Hepatocyte (in vitro differentiated cells): ENCODE measurements around the gene SCFD2. TPM values are rescaled to one million over a fixed set of nuclear protein-coding genes. Genes with fewer than 3 reads are reported as not detected.

Experiments
- DNase-seq: peaks from one replicate; pipeline ENCODE4 v3.0.0-alpha.2; 2016; ENCODE audit warnings: low spot score
- H2AFZ ChIP-seq: fragments of 200-600 bp; sonication (generic); 2 replicates; pipeline ENCODE4 v1.6.0; 2016; ENCODE audit warnings: antibody characterized with exemption, mild to moderate bottlenecking
- H3K27ac ChIP-seq: fragments of 200-600 bp; sonication (generic); 2 replicates; pipeline ENCODE4 v1.5.1; 2016; ENCODE audit warnings: mild to moderate bottlenecking
- H3K27me3 ChIP-seq: fragments of 200-600 bp; sonication (generic); 2 replicates; pipeline ENCODE4 v1.6.1; 2016
- H3K36me3 ChIP-seq: fragments of 200-600 bp; sonication (generic); replicated peaks from 2 replicates; pipeline ENCODE4 v1.5.1; 2016; ENCODE audit warnings: low read depth; ENCODE audit not compliant: insufficient read depth
- H3K4me1 ChIP-seq: fragments of 200-600 bp; sonication (generic); 2 replicates; pipeline ENCODE4 v1.5.1; 2016; ENCODE audit warnings: mild to moderate bottlenecking, moderate library complexity; ENCODE audit not compliant: insufficient read depth
- H3K4me2 ChIP-seq: fragments of 200-600 bp; sonication (generic); 2 replicates; pipeline ENCODE4 v1.6.0; 2016
- H3K4me3 ChIP-seq: fragments of 200-600 bp; sonication (generic); 2 replicates; pipeline ENCODE4 v1.5.1; 2016; ENCODE audit warnings: mild to moderate bottlenecking
- H3K79me2 ChIP-seq: fragments of 200-600 bp; sonication (generic); 2 replicates; pipeline ENCODE4 v1.6.0; 2017; ENCODE audit warnings: mild to moderate bottlenecking
- H3K9me2 ChIP-seq: fragments of 200-600 bp; sonication (generic); replicated peaks from 2 replicates; pipeline ENCODE4 v1.6.0; 2017; ENCODE audit warnings: mild to moderate bottlenecking; ENCODE audit not compliant: insufficient read depth
- H3K9me3 ChIP-seq: fragments of 200-600 bp; sonication (generic); 2 replicates; pipeline ENCODE4 v1.5.1; 2016; ENCODE audit warnings: low read depth, mild to moderate bottlenecking
- H4K20me1 ChIP-seq: fragments of 200-600 bp; sonication (generic); 2 replicates; pipeline ENCODE4 v1.6.0; 2016; ENCODE audit warnings: mild to moderate bottlenecking; ENCODE audit not compliant: insufficient read depth, poor library complexity, severe bottlenecking
- EZH2 ChIP-seq: fragments of 200-600 bp; sonication (generic); IDR thresholded peaks from 2 replicates; pipeline ENCODE4 v1.6.1; 2016; ENCODE audit warnings: antibody characterized with exemption, mild to moderate bottlenecking, borderline replicate concordance
- EZH2phosphoT487 ChIP-seq: fragments of 200-600 bp; sonication (generic); IDR thresholded peaks from one replicate; pipeline ENCODE4 v1.6.1; 2018; ENCODE audit warnings: antibody characterized with exemption, mild to moderate bottlenecking, low read depth, moderate library complexity; ENCODE audit not compliant: unreplicated experiment, severe bottlenecking
- WGBS: methylation state at CpG from one replicate; pipeline ENCODE4 v1.1.6; 2016; ENCODE audit warnings: low lambda C conversion rate; ENCODE audit errors: missing lambda C conversion rate; 5-methylcytosine and 5-hydroxymethylcytosine counted together
- polyA plus RNA-seq: library from polyadenylated mRNA; unstranded; fragments of >200 nt; fragmentation: Nextera tagmentation; extraction: Ambion mirVana; gene quantifications from 2 replicates; pipeline ENCODE4 v1.2.1, GENCODE V29; 2016
- total RNA-seq: library from RNA; depleted of rRNA; stranded (reverse); fragments of >200 nt; gene quantifications from 2 replicates; pipeline ENCODE4 v1.2.3, GENCODE V29; 2014
- TF ChIP-seq, protein P1 (sequence below): fragments of 200-600 bp; sonication (generic); IDR thresholded peaks from 2 replicates; pipeline ENCODE4 v1.5.1; 2016; ENCODE audit warnings: antibody characterized with exemption, mild to moderate bottlenecking; ENCODE audit not compliant: poor library complexity

Gene SCFD2
- total and polyA plus RNA-seq, 2 experiments from 2014 or later, result 8.4 to 15.7 TPM

DNA sequence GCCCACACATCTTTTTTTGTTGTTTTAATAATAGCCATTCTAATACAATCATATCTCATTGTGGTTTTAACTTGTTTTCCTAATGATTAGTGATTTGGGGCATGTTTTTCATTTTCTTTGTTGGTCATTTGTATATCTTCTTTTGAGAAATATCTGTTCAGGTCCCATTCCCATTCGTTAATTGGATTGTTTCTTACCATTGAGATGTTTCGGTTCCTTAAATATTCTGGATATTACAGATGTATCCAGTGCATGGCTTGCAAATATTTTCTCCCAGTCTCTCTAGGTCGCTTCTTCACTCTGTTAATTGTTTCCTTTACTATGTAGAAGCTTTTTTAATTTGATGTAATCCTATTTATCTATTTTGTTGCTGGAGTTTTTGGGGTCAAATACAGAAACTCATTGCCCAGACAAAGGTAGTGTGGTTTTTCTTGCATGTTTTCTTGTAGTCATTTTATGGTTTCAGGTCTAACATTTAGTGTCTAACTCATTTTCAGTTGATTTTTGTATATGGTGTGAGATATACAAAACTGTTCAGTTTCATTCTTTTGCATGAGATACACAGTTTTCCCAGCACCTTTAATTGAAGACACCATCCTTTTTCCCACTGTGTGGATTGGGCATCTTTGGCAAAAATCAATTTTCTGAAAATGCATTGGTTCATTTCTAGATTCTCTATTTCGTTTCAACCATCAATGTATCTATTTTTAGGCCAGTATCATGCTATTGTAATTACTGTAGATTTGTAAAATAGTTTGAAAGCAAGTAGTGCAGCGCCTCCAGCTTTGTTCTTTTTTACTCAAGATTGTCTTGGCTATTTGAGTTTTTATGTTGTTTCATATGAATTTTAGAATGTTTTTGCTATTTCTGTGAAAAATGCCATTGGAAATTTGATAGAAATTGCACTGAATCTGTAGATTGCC is 195.9 kb downstream of the SCFD2 start:
- WGBS, result 95% methylated on average over 5 of the region's 5 CpGs
- no peak for TF ChIP-seq EZH2

DNA sequence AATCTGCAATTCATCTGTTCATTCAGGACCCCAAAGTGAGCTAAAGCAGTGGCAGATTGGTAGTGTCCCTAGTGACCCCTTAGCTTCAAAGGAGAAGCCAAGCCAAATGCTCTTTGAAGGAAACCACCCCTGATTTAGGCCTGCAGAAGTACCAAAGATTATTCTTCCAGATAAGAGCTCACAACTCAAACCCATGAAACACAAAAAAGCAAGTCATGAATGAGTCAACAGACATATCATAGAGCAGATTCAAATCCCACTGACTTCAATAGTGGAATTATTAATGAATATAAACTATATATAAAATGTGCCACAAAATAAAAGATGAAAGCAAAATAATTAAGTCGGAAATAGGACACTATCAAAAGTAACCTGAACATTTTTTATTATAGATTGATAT is 197.6 kb downstream of the SCFD2 start:
- H3K36me3 ChIP-seq, result no peaks in the 10 kb centered on the region
- no peaks in the 10 kb centered on the region for H3K27me3 ChIP-seq
- no peaks in the 10 kb centered on the region for H3K79me2 ChIP-seq
- TF ChIP-seq EZH2 (no peak), EZH2phosphoT487 (no peak)
- TF ChIP-seq, protein P1, sequence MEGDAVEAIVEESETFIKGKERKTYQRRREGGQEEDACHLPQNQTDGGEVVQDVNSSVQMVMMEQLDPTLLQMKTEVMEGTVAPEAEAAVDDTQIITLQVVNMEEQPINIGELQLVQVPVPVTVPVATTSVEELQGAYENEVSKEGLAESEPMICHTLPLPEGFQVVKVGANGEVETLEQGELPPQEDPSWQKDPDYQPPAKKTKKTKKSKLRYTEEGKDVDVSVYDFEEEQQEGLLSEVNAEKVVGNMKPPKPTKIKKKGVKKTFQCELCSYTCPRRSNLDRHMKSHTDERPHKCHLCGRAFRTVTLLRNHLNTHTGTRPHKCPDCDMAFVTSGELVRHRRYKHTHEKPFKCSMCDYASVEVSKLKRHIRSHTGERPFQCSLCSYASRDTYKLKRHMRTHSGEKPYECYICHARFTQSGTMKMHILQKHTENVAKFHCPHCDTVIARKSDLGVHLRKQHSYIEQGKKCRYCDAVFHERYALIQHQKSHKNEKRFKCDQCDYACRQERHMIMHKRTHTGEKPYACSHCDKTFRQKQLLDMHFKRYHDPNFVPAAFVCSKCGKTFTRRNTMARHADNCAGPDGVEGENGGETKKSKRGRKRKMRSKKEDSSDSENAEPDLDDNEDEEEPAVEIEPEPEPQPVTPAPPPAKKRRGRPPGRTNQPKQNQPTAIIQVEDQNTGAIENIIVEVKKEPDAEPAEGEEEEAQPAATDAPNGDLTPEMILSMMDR, result no peak
- H3K9me3 ChIP-seq, result peaks cover 1% of the 10 kb centered on the region
- no peak overlapping the region for H3K4me2 ChIP-seq
- 90% methylated on average over 1 of the region's 1 CpG for WGBS
- H3K4me1 ChIP-seq, result no peaks in the 10 kb centered on the region
- H4K20me1 ChIP-seq, result no peaks in the 10 kb centered on the region
- DNase-seq, result no peak
- H2AFZ ChIP-seq, result no peak overlapping the region
- H3K27ac ChIP-seq, result no peak overlapping the region
- no peak overlapping the region for H3K4me3 ChIP-seq
- no peaks in the 10 kb centered on the region for H3K9me2 ChIP-seq

More for the DNA sequence above, 195.9 kb downstream of the SCFD2 start:
- Histone ChIP-seq H4K20me1 (no peaks in the 10 kb centered on the region), H3K9me2 (no peaks in the 10 kb centered on the region), H3K4me3 (no peak overlapping the region), H2AFZ (no peak overlapping the region), H3K27me3 (no peaks in the 10 kb centered on the region), H3K79me2 (no peaks in the 10 kb centered on the region), H3K27ac (no peak overlapping the region), H3K4me2 (no peak overlapping the region), H3K36me3 (no peaks in the 10 kb centered on the region), H3K9me3 (peaks cover 7% of the 10 kb centered on the region), H3K4me1 (no peaks in the 10 kb centered on the region)
- DNase-seq, result no peak

DNA sequence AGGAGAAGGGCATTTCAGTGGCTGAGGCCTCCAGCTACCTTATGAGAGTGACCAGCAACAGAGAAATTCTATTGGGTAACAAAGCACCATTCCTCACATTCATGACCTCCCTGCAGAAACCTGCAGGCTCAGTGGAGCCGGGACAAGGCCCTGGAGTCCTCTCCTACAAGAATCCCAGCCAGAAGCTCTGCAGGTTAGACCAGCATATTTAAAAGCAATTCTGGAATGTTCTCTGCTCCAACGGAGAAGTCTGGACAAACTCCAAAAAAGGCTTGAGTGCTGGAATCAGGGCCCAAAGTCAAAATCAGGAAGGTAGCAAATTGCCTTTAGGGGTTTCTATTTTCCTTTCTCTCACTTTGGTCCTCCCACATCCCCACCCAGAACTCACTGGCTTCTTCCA is 202.9 kb downstream of the SCFD2 start:
- H3K4me3 ChIP-seq, result no peak overlapping the region

More for the DNA sequence above, 202.9 kb downstream of the SCFD2 start:
- WGBS, result 79% methylated on average over 2 of the region's 2 CpGs
- Histone ChIP-seq H3K9me3 (no peaks in the 10 kb centered on the region), H3K9me2 (no peaks in the 10 kb centered on the region), H3K4me2 (no peak overlapping the region), H2AFZ (no peak overlapping the region), H3K4me1 (no peaks in the 10 kb centered on the region), H3K79me2 (no peaks in the 10 kb centered on the region), H4K20me1 (no peaks in the 10 kb centered on the region), H3K27ac (no peak overlapping the region), H3K27me3 (no peaks in the 10 kb centered on the region), H3K36me3 (no peaks in the 10 kb centered on the region)
- DNase-seq, result no peak
- TF ChIP-seq, protein P1, result no peak
- TF ChIP-seq EZH2 (no peak), EZH2phosphoT487 (no peak)
